IMR-90 (cell line): ENCODE data around the gene DACH1. TPM values are rescaled to one million over a fixed set of nuclear protein-coding genes. Genes with fewer than 3 reads are reported as not detected.

Experiments used
- ATAC-seq: fragments of 200-7000 bp; cut with Tn5 transposase; 2 replicates; pipeline ENCODE4 v1.9.1; 2020; ENCODE audit warnings: low read depth, mild to moderate bottlenecking, moderate library complexity
- BruUV-seq: library from RNA; stranded (reverse); fragments of 400-500 nt; replicated peaks from 2 replicates; lab custom pipeline; 2021; lab: Mats Ljungman, UMichigan
- CTCF ChIA-PET: fragments of 300-600 bp; formaldehyde crosslinking; extraction: SDS; loops from one replicate; lab custom pipeline; 2021; ENCODE audit warnings: antibody characterized with exemption; lab: Yijun Ruan, JAX
- POLR2A ChIA-PET: fragments of 300-600 bp; sonication (Branson Sonifier 250); formaldehyde crosslinking; loops from one replicate; lab custom pipeline; 2022; ENCODE audit warnings: antibody characterized with exemption; ENCODE audit not compliant: unreplicated experiment; lab: Charles Lee
- DNase-seq: peaks from one replicate; pipeline ENCODE4 v3.0.0; 2013
- H2AFZ ChIP-seq: replicated peaks from 2 replicates; pipeline ENCODE3; 2013; ENCODE audit warnings: low read length, mild to moderate bottlenecking; ENCODE audit not compliant: poor library complexity
- H2AK5ac ChIP-seq: 2 replicates; pipeline ENCODE4 v1.6.1; 2013; ENCODE audit warnings: low read depth, low read length, inconsistent platforms
- H2AK9ac ChIP-seq: replicated peaks from 2 replicates; pipeline ENCODE3; 2013; ENCODE audit warnings: mild to moderate bottlenecking, low read depth, low read length, moderate library complexity; ENCODE audit not compliant: poor library complexity
- H2BK120ac ChIP-seq: 2 replicates; pipeline ENCODE4 v1.6.1; 2013; ENCODE audit warnings: low read depth, low read length, inconsistent platforms
- H2BK15ac ChIP-seq: 3 replicates; pipeline ENCODE4 v1.6.1; 2013; ENCODE audit warnings: low read depth, low read length, inconsistent platforms
- H2BK20ac ChIP-seq: 2 replicates; pipeline ENCODE4 v1.6.1; 2013; ENCODE audit warnings: low read depth, mild to moderate bottlenecking, inconsistent platforms, low read length, moderate library complexity
- H2BK5ac ChIP-seq: 2 replicates; pipeline ENCODE4 v1.6.1; 2013; ENCODE audit warnings: mild to moderate bottlenecking, low read depth, low read length, inconsistent platforms; ENCODE audit not compliant: poor library complexity, severe bottlenecking
- H3K14ac ChIP-seq: replicated peaks from 2 replicates; pipeline ENCODE4 v1.6.1; 2013; ENCODE audit warnings: low read depth, low read length, inconsistent platforms
- H3K18ac ChIP-seq: 2 replicates; pipeline ENCODE4 v1.6.1; 2013; ENCODE audit warnings: low read depth, low read length, control low read depth
- H3K23ac ChIP-seq: 2 replicates; pipeline ENCODE4 v1.6.1; 2013; ENCODE audit warnings: low read depth, low read length, inconsistent platforms
- H3K27ac ChIP-seq: 2 replicates; pipeline ENCODE4 v1.5.1; 2013; ENCODE audit warnings: mild to moderate bottlenecking, control low read depth, low read length; ENCODE audit not compliant: insufficient read depth
- H3K27me3 ChIP-seq: 2 replicates; pipeline ENCODE4 v1.6.1; 2013; ENCODE audit warnings: low read length; ENCODE audit not compliant: control insufficient read depth, insufficient read depth
- H3K36me3 ChIP-seq: 2 replicates; pipeline ENCODE4 v1.6.1; 2013; ENCODE audit warnings: low read length, mixed read lengths; ENCODE audit not compliant: control insufficient read depth, insufficient read depth
- H3K4ac ChIP-seq: 2 replicates; pipeline ENCODE4 v1.6.1; 2013; ENCODE audit warnings: low read depth, low read length, inconsistent platforms
- H3K4me1 ChIP-seq: 2 replicates; pipeline ENCODE4 v1.6.1; 2013; ENCODE audit warnings: low read length, mixed read lengths; ENCODE audit not compliant: control insufficient read depth, insufficient read depth
- H3K4me2 ChIP-seq: 2 replicates; pipeline ENCODE4 v1.6.1; 2013; ENCODE audit warnings: low read depth, mild to moderate bottlenecking, control low read depth, low read length, moderate library complexity
- H3K4me3 ChIP-seq: 2 replicates; pipeline ENCODE4 v1.5.1; 2013; ENCODE audit warnings: low read depth, mild to moderate bottlenecking, control low read depth, low read length, moderate library complexity; ENCODE audit not compliant: insufficient read depth
- H3K56ac ChIP-seq: 2 replicates; pipeline ENCODE4 v1.6.1; 2013; ENCODE audit warnings: low read length, inconsistent platforms; ENCODE audit not compliant: insufficient read depth; ENCODE audit errors: extremely low read depth
- H3K79me1 ChIP-seq, 2 experiments: 2 replicates each; pipeline ENCODE4 v1.6.1; 2013; ENCODE audit warnings: low read length in 2 of 2, inconsistent platforms in 1 of 2, low read depth in 1 of 2
- H3K9ac ChIP-seq: 2 replicates; pipeline ENCODE4 v1.6.1; 2013; ENCODE audit warnings: low read depth, low read length, control low read depth
- H3K9me1 ChIP-seq: 2 replicates; pipeline ENCODE4 v1.6.1; 2013; ENCODE audit warnings: low read length, inconsistent platforms; ENCODE audit not compliant: insufficient read depth
- H3K9me3 ChIP-seq: 2 replicates; pipeline ENCODE4 v1.6.1; 2013; ENCODE audit warnings: low read length; ENCODE audit not compliant: control insufficient read depth, insufficient read depth
- H4K20me1 ChIP-seq: 2 replicates; pipeline ENCODE4 v1.6.1; 2013; ENCODE audit warnings: low read length, inconsistent platforms; ENCODE audit not compliant: insufficient read depth
- H4K5ac ChIP-seq: 2 replicates; pipeline ENCODE4 v1.6.1; 2013; ENCODE audit warnings: mild to moderate bottlenecking, low read depth, low read length, control low read depth
- H4K8ac ChIP-seq, 2 experiments: 2 replicates each; pipeline ENCODE4 v1.6.1; 2013; ENCODE audit warnings: low read depth in 2 of 2, low read length in 2 of 2, control low read depth in 1 of 2, inconsistent platforms in 1 of 2
- H4K91ac ChIP-seq: 2 replicates; pipeline ENCODE4 v1.6.1; 2013; ENCODE audit warnings: low read depth, low read length, inconsistent platforms; ENCODE audit not compliant: insufficient read depth
- BHLHE40 ChIP-seq: fragments of 150-350 bp; IDR thresholded peaks from 2 replicates; pipeline ENCODE4 v1.6.1; 2016; ENCODE audit warnings: mild to moderate bottlenecking, low read depth, low read length
- CEBPB ChIP-seq: IDR thresholded peaks from 2 replicates; pipeline ENCODE4 v1.6.1; 2012; ENCODE audit warnings: low read depth, low read length, improper control_type of control experiment
- CHD1 ChIP-seq: IDR thresholded peaks from 2 replicates; pipeline ENCODE4 v1.6.1; 2012; ENCODE audit warnings: low read depth, low read length, improper control_type of control experiment
- CTCF ChIP-seq: conservative IDR thresholded peaks from 2 replicates; pipeline ENCODE4 v1.5.1; 2012; ENCODE audit warnings: mild to moderate bottlenecking, low read depth, low read length, improper control_type of control experiment
- ELK1 ChIP-seq: fragments of 150-350 bp; IDR thresholded peaks from 2 replicates; pipeline ENCODE4 v1.6.1; 2016; ENCODE audit warnings: low read depth, mild to moderate bottlenecking, low read length, moderate library complexity, borderline replicate concordance
- FOS ChIP-seq: fragments of 150-350 bp; IDR thresholded peaks from 2 replicates; pipeline ENCODE4 v1.6.1; 2016; ENCODE audit warnings: low read depth, low read length
- MAFK ChIP-seq: IDR thresholded peaks from 2 replicates; pipeline ENCODE4 v1.6.1; 2012; ENCODE audit warnings: low read depth, low read length, improper control_type of control experiment
- MAZ ChIP-seq: IDR thresholded peaks from 2 replicates; pipeline ENCODE4 v1.6.1; 2012; ENCODE audit warnings: low read depth, mild to moderate bottlenecking, low read length, improper control_type of control experiment, moderate library complexity, borderline replicate concordance
- MXI1 ChIP-seq: IDR thresholded peaks from 2 replicates; pipeline ENCODE4 v1.6.1; 2012; ENCODE audit warnings: low read depth, mild to moderate bottlenecking, low read length, moderate library complexity, borderline replicate concordance
- NFE2L2 ChIP-seq: fragments of 150-350 bp; IDR thresholded peaks from 2 replicates; pipeline ENCODE4 v1.6.1; 2016; ENCODE audit warnings: low read depth, mild to moderate bottlenecking, low read length
- POLR2A ChIP-seq: IDR thresholded peaks from 2 replicates; pipeline ENCODE4 v1.6.1; 2012; ENCODE audit warnings: mild to moderate bottlenecking, low read depth, low read length
- RAD21 ChIP-seq: IDR thresholded peaks from 2 replicates; pipeline ENCODE4 v1.6.1; 2012; ENCODE audit warnings: low read length, improper control_type of control experiment
- RCOR1 ChIP-seq: IDR thresholded peaks from 2 replicates; pipeline ENCODE4 v1.6.1; 2012; ENCODE audit warnings: mild to moderate bottlenecking, low read length, improper control_type of control experiment; ENCODE audit not compliant: insufficient replicate concordance
- RFX5 ChIP-seq: IDR thresholded peaks from 2 replicates; pipeline ENCODE4 v1.8.0; 2012; ENCODE audit warnings: low read depth, mild to moderate bottlenecking, low read length, moderate library complexity
- SMC3 ChIP-seq: fragments of 150-350 bp; IDR thresholded peaks from 2 replicates; pipeline ENCODE4 v1.6.1; 2016; ENCODE audit warnings: low read depth, mild to moderate bottlenecking, antibody characterized with exemption, low read length, moderate library complexity
- WGBS, 2 experiments: methylation state at CpG; one replicate each; pipeline versions ENCODE4 v1.1.5 to v1.1.7; 2013; ENCODE audit warnings: missing lambda C conversion rate in 2 of 2; ENCODE audit not compliant: insufficient read length in 1 of 2; ENCODE audit errors: extremely low coverage in 2 of 2; 5-methylcytosine and 5-hydroxymethylcytosine counted together
- dilution Hi-C: fragments of 300-500 bp; cut with HindIII; formaldehyde crosslinking; loops from one replicate; pipeline ENCODE4 v1.14.3; 2018; ENCODE audit warnings: low sequenced_read_pairs; ENCODE audit not compliant: unreplicated experiment
- in situ Hi-C: fragments of 300-500 bp; cut with MboI; formaldehyde crosslinking; loops from 3 replicates; pipeline ENCODE4 v1.14.3; 2019; ENCODE audit warnings: low sequenced_read_pairs, inconsistent platforms, mixed read lengths
- intact Hi-C: fragments of 100-400 bp; cut with micrococcal nuclease; formaldehyde crosslinking; loops from 2 replicates; pipeline ENCODE4 v1.10.0; 2022
- polyA plus RNA-seq, 3 experiments: library from polyadenylated mRNA; depleted of rRNA; stranded (reverse); fragments of >200 nt; gene quantifications; 2 replicates each; pipeline ENCODE4 v1.2.3, GENCODE V29; 2012; ENCODE audit warnings: low replicate concordance in 1 of 3
- total RNA-seq: library from RNA; depleted of rRNA; stranded (reverse); fragments of >200 nt; gene quantifications from 2 replicates; pipeline ENCODE4 v1.2.3, GENCODE V29; 2012
- TF ChIP-seq, protein P1 (sequence below): fragments of 150-350 bp; IDR thresholded peaks from 2 replicates; pipeline ENCODE4 v1.6.1; 2017; ENCODE audit warnings: mild to moderate bottlenecking, antibody characterized with exemption, low read length, low read depth

Gene DACH1
- total and polyA plus RNA-seq, 2 of the 4 experiments (the other 2 are of a cell fraction): not detected

GRCh38 chr13:71607575-71607974 lies 259.4 kb downstream of the DACH1 start:
- Histone ChIP-seq H4K91ac (no peak overlapping the region), H3K14ac (no peak overlapping the region), H3K9ac (no peak overlapping the region), H4K8ac (no peak overlapping the region), H3K56ac (no peak overlapping the region), H3K27ac (no peak overlapping the region), H3K9me1 (no peaks in the 10 kb centered on the region; the same call in 1 of the 2 replicates), H4K20me1 (no peaks in the 10 kb centered on the region), H2BK15ac (no peak overlapping the region), H3K36me3 (no peaks in the 10 kb centered on the region), H3K23ac (no peak overlapping the region), H3K79me1 (no peaks in the 10 kb centered on the region), H3K27me3 (no peaks in the 10 kb centered on the region), H3K9me3 (no peaks in the 10 kb centered on the region), H3K4ac (no peak overlapping the region), H2AK5ac (no peak overlapping the region), H2AFZ (no peak overlapping the region), H3K18ac (no peak overlapping the region), H2BK120ac (no peak overlapping the region), H2AK9ac (no peak overlapping the region), H2BK20ac (no peak overlapping the region), H3K4me1 (peaks cover 2% of the 10 kb centered on the region; the same call in 1 of the 2 replicates), H3K4me2 (no peak overlapping the region), H2BK5ac (no peak overlapping the region), H3K4me3 (no peak overlapping the region), H4K5ac (no peak overlapping the region)
- in situ Hi-C loops: no loop called here
- no peak for DNase-seq
- CTCF ChIA-PET: no interaction called here
- WGBS, 2 experiments: no CpG with 5 or more reads among the region's 2 CpGs
- dilution Hi-C loops: no loop called here
- no peak for ATAC-seq
- BruUV-seq: no TSS peak
- no peak for TF ChIP-seq RCOR1
- no peak for TF ChIP-seq NFE2L2
- no peak for TF ChIP-seq MXI1
- TF ChIP-seq RFX5: no peak
- TF ChIP-seq RAD21: no peak
- TF ChIP-seq CHD1: no peak
- TF ChIP-seq MAFK: no peak
- TF ChIP-seq, protein P1, sequence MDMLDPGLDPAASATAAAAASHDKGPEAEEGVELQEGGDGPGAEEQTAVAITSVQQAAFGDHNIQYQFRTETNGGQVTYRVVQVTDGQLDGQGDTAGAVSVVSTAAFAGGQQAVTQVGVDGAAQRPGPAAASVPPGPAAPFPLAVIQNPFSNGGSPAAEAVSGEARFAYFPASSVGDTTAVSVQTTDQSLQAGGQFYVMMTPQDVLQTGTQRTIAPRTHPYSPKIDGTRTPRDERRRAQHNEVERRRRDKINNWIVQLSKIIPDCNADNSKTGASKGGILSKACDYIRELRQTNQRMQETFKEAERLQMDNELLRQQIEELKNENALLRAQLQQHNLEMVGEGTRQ: no peak
- no peak for TF ChIP-seq CEBPB
- no peak for TF ChIP-seq MAZ
- TF ChIP-seq CTCF: no peak
- TF ChIP-seq POLR2A: no peak
- TF ChIP-seq ELK1: no peak
- no peak for TF ChIP-seq SMC3
- no peak for TF ChIP-seq FOS
- TF ChIP-seq BHLHE40: no peak
- intact Hi-C loops: no loop called here
- POLR2A ChIA-PET: no interaction called here
